Heart right ventricle (tissue), 16 donors: ENCODE data around the gene TBC1D17. TPM values are rescaled to one million over a fixed set of nuclear protein-coding genes. Genes with fewer than 3 reads are reported as not detected.

Experiments used
- ATAC-seq, 8 donors: fragments of 200-7000 bp; cut with Tn5 transposase; one replicate each; pipeline ENCODE4 v1.9.1; 2020; ENCODE audit warnings: mild to moderate bottlenecking in 8 of 8, moderate library complexity in 8 of 8, moderate number of reproducible peaks in 1 of 8
- DNase-seq, 2 donors: peaks; one replicate each; pipeline ENCODE4 v3.0.0-alpha.2; 2020
- H3K27ac ChIP-seq, 10 donors: fragments of 200-600 bp; sonication (generic) in 2 of 10; one replicate each; pipeline versions ENCODE4 v1.5.0 to v1.8.0; 2020 to 2022; ENCODE audit warnings: mild to moderate bottlenecking in 3 of 10
- H3K27me3 ChIP-seq, 7 donors: fragments of 200-600 bp; one replicate each; pipeline ENCODE4 v1.8.0; 2021 to 2022; ENCODE audit warnings: mild to moderate bottlenecking in 2 of 7
- H3K36me3 ChIP-seq, 9 donors: fragments of 200-600 bp; sonication (generic) in 1 of 9; one replicate each; pipeline versions ENCODE4 v1.5.0 to v1.8.0; 2020 to 2022; ENCODE audit warnings: mild to moderate bottlenecking in 2 of 9
- H3K4me1 ChIP-seq, 9 donors: fragments of 200-600 bp; sonication (generic) in 1 of 9; one replicate each; pipeline versions ENCODE4 v1.5.0 to v1.8.0; 2020 to 2022; ENCODE audit warnings: mild to moderate bottlenecking in 4 of 9
- H3K4me3 ChIP-seq, 10 donors: fragments of 200-600 bp; sonication (generic) in 2 of 10; one replicate each; pipeline versions ENCODE4 v1.5.0 to v1.8.0; 2020 to 2022; ENCODE audit warnings: mild to moderate bottlenecking in 7 of 10, moderate library complexity in 2 of 10
- H3K9me3 ChIP-seq, 11 donors: fragments of 200-600 bp in 10 of 11; sonication (generic) in 2 of 11; one replicate each; pipeline versions ENCODE4 v1.5.0 to v1.8.0; 2013 to 2022; ENCODE audit warnings: mild to moderate bottlenecking in 2 of 11, control low read depth in 1 of 11, moderate library complexity in 1 of 11
- WGBS, 2 donors: extraction: QIAGEN DNeasy Blood & Tissue Kit; methylation state at CpG; one replicate each; pipeline ENCODE4 v1.1.7; 2013; ENCODE audit warnings: inconsistent platforms in 1 of 2; 5-methylcytosine and 5-hydroxymethylcytosine counted together
- intact Hi-C, 10 donors: fragments of 100-400 bp; cut with DNase I; formaldehyde crosslinking; loops; one replicate each; pipeline versions ENCODE4 v1.11.1 to v1.14.2; 2022
- polyA plus RNA-seq, 2 donors: library from polyadenylated mRNA; stranded (reverse); fragments of 200-250 nt; gene quantifications; one replicate each; pipeline ENCODE4 v1.2.3, GENCODE V29; 2013
- total RNA-seq, 10 donors: library from RNA; stranded (reverse); fragmentation: NEBNext Ultra II Directional in 3 of 10; extraction: Animal tissue kit (Norgen Biotek cat#: 25700) in 3 of 10; gene quantifications; one replicate each; pipeline versions ENCODE4 v1.2.1 to v1.2.4, GENCODE V29; 2021 to 2023
- TF ChIP-seq, protein P1 (sequence below), 9 donors: fragments of 200-600 bp; sonication (generic) in 2 of 9; IDR thresholded peaks; one replicate each; pipeline versions ENCODE4 v1.5.0 to v1.8.0; 2021 to 2022; ENCODE audit warnings: antibody characterized with exemption in 9 of 9, mild to moderate bottlenecking in 5 of 9, moderate library complexity in 1 of 9
- donor health status: Arrhythmogenic right ventricular cardiomyopathy.
- donor health status: ischemic (EF 13 %, LVEDD 7.1; RV severe dilation, severe dysfunction).
- donor health status: healthy with polysubstance abuse.
- donor health status: DM: no; HTN: yes; CAD: no.
- donor health status: DM: no; HTN: no; CAD: no.
- donor health status: ischemic (EF 25% LVEDD 6.9; RV normal size, moderate dysfunction).
- donor health status: ischemic (EF 25% LVEDD 5.7; RV mildly dilated, moderate dysfunction).
- donor health status: healthy.
- donor health status: DM: yes; HTN: yes; CAD: no.
- donor health status: Ischemic cardiomyopathy.
- donor health status: ischemic (EF 35%, LVEDD 5.7; RV mildly dilated, moderate dysfunction).
- donor health status: nonischemic (EF 11% LVEDD 7.7; RV severe dilation, severe dysfunction).
- donor health status: DM: yes; HTN: yes; CAD: no.
- donor health status: PGD.
- donor health status: ischemic (EF 29% LVEDD 5.4; RV normal size, mild dysfunction).
- donor health status: nonischemic (EF 23%, LVEDD 6.1; RV moderate dilation, normal function).

TBC1D17 gene
- total and polyA plus RNA-seq, 12 donors, result 30.4 to 57.9 (median 49.8) TPM

DNA sequence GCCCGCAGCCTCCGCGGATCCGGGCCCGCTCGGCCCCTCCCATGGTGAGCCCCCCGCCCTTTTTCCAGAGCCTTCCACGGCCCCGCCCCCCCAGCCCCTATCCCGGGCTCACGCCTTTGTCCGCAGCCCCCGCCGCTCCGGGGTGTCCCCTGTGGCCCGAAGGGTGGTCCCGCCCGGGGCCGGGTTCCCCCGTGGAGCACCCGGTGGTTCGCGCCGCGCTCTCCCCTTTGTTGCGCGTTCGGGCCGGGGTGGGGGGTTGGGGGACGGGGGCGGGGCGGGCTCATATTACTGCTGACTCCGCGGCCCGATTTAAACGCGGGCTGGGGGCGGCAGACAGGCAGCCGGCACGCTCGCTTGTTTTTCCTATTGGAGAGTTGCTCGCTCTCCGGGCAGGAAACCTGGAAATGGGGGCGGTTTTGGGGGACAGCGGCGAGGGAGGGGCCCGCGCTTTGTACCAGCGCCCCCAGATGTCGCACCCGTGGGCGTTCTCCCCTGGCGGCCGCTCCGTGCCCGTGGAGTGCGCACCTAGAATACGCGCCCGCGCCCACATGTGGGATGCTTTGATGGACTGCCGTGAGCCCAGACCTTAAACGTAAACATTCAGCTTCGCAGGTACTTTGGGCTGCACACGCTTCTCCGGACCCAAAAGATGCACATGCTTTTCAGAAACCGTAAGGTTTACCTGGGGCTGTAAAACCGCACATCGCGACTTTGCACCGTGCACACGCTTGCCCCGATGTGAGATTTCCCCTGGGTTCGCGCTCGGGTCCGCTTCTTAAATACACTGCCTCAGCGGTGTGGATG lies 25.8 kb upstream of the TBC1D17 start:
- peak; percentile 45 to 46 for DNase-seq
- no peak for ATAC-seq
- WGBS, 2 donors, result 1 to 2% methylated on average over 66 to 78 of the region's 78 CpGs

DNA sequence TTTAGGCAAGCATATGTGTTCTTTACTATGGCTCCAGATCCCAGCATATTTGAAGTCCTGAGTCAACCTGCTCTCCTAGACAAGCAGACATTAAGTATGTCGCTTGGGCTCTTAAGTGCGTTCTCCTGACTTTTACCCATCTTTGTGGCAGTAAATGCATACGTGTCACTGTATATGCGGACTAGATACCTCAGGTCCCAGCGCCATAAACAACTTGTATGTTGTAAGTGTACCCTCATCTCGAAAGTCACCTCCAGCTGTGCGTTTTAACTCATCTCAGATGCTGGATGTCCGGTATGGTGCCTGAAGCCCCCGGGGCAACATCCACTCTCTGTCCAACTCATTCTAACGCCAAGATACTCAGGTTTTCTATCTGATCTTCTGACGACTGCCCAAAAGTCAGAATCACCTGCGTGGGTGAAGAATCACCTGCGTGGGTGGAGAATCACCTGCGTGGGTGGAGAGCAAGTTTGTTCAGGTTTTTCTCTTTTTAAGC lies 24.8 kb upstream of the TBC1D17 start:
- Histone ChIP-seq H3K4me1 (peaks cover 9 to 49% (median 29%) of the 10 kb centered on the region in 9 donors), H3K9me3 (peaks cover 0 to 10% (median 0%) of the 10 kb centered on the region in 11 donors), H3K27me3 (no peaks in the 10 kb centered on the region), H3K36me3 (peaks cover 0 to 36% (median 14%) of the 10 kb centered on the region in 9 donors), H3K4me3 (peak overlapping the region in 6 of 10 donors; percentile 74 to 100 (median 84)), H3K27ac (no peak overlapping the region)
- DNase-seq (no peak), ATAC-seq (no peak)
- intact Hi-C loops, result loop anchor here in 4 of 10 donors (5.0 kb wide), 2 partner anchors 35 to 40 kb away; partner anchors contain the start of genes FUZ (in 3 of the 4) and MED25 (in 1 of the 4)
- TF ChIP-seq, protein P1, sequence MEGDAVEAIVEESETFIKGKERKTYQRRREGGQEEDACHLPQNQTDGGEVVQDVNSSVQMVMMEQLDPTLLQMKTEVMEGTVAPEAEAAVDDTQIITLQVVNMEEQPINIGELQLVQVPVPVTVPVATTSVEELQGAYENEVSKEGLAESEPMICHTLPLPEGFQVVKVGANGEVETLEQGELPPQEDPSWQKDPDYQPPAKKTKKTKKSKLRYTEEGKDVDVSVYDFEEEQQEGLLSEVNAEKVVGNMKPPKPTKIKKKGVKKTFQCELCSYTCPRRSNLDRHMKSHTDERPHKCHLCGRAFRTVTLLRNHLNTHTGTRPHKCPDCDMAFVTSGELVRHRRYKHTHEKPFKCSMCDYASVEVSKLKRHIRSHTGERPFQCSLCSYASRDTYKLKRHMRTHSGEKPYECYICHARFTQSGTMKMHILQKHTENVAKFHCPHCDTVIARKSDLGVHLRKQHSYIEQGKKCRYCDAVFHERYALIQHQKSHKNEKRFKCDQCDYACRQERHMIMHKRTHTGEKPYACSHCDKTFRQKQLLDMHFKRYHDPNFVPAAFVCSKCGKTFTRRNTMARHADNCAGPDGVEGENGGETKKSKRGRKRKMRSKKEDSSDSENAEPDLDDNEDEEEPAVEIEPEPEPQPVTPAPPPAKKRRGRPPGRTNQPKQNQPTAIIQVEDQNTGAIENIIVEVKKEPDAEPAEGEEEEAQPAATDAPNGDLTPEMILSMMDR (IDR thresholded peaks at IDR 0.05), result no peak
- 76 to 77% methylated on average over 14 of the region's 14 CpGs for WGBS, 2 donors

More for the DNA sequence above, 25.8 kb upstream of the TBC1D17 start:
- TF ChIP-seq, protein P1 (IDR thresholded peaks at IDR 0.05), result peak in 1 of 9 donors; percentile 7
- Histone ChIP-seq H3K4me3 (peak overlapping the region; percentile 71 to 100 (median 86)), H3K9me3 (peaks cover 0 to 10% (median 0%) of the 10 kb centered on the region in 11 donors), H3K27ac (peak overlapping the region; percentile 96 to 100 (median 99)), H3K4me1 (peaks cover 9 to 49% (median 29%) of the 10 kb centered on the region in 9 donors), H3K27me3 (no peaks in the 10 kb centered on the region), H3K36me3 (peaks cover 0 to 26% (median 8%) of the 10 kb centered on the region in 9 donors)
- intact Hi-C loops, result loop anchor here in 6 of 10 donors (2.0 to 5.0 kb wide), 5 partner anchors 25 to 39 kb away; partner anchors contain the start of genes FUZ (in 3 of the 6), MED25 (in 2 of the 6), AKT1S1 (in 1 of the 6) and TBC1D17 (in 1 of the 6)

- intact Hi-C loops, result loop anchor here in 4 of 10 donors (5.0 kb wide), 2 partner anchors 37 to 42 kb away; partner anchors contain the start of genes FUZ (in 3 of the 4) and MED25 (in 1 of the 4)
- DNase-seq (no peak), ATAC-seq (no peak)
- 88 to 89% methylated on average over 10 of the region's 10 CpGs for WGBS, 2 donors
- H3K27ac ChIP-seq, result no peak overlapping the region
- H3K4me3 ChIP-seq, result no peak overlapping the region
- H3K4me1 ChIP-seq, result peaks cover 9 to 40% (median 29%) of the 10 kb centered on the region in 9 donors
- TF ChIP-seq, protein P1 (IDR thresholded peaks at IDR 0.05), result no peak
- peaks cover 0 to 48% (median 21%) of the 10 kb centered on the region in 9 donors for H3K36me3 ChIP-seq
- peaks cover 0 to 8% (median 0%) of the 10 kb centered on the region in 11 donors for H3K9me3 ChIP-seq
- no peaks in the 10 kb centered on the region for H3K27me3 ChIP-seq
Observed at GRCh38 chr19:49853852-49854377, 23.6 kb upstream of the TBC1D17 start.
